CD4-positive, alpha-beta T cell treated with Interleukin-10 for 1 hour (primary cell): ENCODE results near the gene MRPS10.

ENCODE experiments used
- DNase-seq: peaks from one replicate; pipeline ENCODE4 v3.0.0-alpha.2; 2020

The MRPS10 gene

DNA sequence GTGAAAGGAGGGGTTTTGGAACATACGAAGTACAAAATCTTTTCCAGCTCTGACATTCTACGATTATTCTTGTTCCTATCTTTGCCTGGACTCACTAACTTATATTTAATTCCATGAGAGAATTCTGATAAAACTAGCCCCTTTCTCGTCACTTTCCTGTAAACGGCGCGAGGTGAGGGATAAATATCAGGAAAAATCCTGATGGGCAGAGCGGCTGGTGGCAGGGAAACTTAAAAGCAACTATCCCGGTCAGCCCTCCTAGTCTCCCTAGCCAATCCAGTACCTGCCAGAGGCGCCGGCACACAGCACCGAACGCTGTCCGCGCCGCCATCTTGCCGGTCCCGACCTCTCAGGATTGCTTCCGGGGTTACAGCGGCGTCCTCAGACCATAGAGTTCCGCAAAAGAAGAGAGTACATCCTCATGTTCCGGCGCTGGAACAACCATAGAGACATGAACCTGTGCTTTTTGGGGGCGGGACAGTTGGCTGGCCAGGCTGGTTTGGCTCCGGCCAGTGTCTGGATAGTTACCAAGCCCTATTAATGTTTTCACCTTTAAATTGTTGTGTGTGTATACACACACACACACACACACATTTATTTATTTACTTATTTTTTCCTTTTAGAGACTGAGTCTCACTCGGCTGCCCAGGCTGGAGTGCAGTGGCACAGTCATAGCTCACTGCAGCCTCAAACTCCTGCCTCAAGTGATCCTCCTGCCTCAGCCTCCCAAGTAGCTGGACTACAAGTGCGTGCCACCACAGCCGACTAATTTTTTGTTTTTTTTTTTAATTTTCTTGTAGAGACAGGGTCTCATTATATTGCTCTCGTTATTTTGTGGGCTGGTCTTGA is at the start of gene MRPS10:
Gene MRPS10, minus strand, starts transcription at position 343 of the 849 bp plus-strand sequence. Its CDS starts 12 bp downstream, at position 331.
- peak; percentile 94 for DNase-seq

DNA sequence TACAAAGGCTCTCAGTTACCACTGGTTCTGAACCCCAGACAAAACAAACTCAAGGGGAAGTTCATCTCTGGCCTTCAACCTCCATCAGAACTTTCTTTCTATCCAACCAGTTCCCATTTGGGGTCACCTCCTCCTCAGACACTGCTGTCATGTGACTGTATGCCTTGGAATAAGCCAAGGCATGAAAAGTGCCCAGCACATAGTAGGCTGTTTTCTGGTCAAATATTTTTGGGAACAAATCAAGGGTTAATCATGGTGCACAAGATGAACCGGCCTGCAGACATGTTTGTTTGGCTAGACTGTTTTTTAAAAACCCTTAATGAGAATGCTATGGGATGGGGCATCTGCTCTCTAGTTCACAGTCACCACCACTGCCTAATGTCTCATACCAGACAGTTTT is 48.9 kb upstream of the MRPS10 start:
- DNase-seq: no peak

DNA sequence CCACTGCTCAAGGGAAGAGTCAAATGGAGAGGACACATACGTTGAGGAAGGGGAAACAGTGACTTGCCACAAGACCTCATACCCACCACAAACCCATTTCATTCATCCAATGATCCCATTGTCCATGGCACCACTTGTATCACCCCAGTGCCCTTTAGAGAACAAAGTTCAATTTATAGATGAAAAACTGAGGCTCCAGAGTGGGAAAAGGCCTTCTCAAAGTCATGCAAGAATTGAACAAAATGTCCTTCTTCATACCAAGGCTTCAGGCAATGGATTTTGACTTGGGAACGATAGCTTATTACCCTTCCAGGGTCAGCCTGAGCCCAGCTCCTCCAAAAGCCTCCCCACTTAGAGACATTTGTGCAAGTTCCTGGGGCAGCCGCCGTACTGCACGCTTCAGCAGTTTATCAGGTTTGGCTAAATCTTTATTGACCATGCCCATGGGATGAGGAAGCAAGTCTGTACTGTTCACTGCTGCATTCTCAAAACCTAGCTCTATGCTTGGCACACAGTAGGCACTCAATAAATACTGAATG is 47.3 kb upstream of the MRPS10 start:
- no peak for DNase-seq

DNA sequence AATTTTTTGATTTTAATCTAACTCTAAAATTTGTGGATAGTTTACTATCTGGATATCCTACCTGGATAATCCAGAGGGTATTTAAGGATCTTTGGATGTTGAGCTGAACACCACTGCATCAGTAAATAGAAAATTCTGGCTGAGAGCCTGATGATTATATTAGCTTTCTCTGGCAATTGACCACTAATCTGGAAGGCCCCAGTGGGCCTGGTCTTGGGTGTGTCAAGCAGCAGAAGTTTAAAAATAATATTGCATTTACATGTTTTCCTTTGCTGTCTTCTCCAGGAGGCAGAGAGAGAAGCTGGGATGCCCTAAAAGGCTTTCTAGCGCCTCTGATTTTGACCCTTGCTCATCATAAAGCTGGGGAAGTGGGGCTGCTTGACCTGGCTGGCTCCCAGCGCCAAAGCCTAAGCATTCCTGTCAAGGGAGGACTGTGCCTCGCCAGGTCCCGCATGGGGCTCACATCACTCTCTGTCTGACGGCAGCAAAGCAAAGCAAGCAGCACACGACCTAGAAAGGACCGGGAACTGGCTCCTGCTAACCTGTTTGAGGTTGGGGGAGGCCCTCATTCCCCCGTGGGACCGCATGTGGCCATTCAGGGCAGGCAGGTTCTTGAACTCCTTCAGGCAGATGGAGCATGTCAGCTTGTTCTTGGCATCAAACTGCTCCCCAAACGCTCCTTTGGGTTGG is 46.6 kb upstream of the MRPS10 start:
- DNase-seq: no peak

DNA sequence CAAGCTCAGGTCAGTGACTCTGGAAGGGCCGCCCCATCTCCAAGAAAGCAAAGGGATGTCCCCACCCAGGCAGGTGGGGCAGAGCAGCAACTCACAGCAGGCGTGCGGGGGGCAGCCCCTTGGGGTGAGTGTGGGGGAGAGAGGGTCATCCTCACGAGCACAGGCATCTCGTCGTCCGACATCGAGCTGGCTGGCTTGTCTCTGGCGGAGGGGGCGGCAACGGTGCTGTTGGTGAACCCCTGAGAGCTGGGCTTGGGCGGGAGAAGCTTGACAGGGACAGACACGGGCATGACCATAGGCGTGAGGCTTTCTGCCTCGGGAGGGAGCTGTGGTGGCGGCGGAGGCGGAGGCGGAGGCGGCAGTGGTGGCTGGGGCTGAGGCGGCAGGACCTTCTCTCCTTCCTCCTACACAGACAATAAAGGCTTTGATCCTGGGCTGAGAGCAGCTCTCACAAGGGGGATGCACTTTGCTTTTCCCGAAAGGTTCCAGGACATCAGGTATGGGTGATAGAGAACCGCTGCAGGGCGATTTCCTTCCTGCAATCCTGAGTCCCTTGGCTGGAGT is 45.6 kb upstream of the MRPS10 start:
- no peak for DNase-seq

DNA sequence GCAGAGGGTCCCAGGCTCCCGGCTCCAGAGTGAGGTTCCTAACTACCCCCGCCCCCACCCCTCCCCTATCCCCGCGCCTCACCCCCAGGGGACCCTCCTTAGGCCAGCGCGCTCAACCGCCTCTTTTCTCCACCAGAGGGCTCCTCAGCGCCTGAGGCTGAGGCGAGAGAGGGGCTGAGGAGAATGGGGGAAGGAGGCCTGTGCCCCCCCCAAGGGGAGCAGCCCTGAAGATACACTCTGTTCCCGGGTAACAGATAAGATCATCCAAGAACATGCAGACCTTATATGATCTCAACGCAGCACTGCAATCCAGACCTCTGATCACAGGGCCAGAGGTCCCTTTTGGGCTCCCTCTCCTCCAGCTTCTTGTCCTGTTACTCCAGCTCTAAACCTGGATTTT is 43.3 kb upstream of the MRPS10 start:
- DNase-seq: peak; percentile 42

DNA sequence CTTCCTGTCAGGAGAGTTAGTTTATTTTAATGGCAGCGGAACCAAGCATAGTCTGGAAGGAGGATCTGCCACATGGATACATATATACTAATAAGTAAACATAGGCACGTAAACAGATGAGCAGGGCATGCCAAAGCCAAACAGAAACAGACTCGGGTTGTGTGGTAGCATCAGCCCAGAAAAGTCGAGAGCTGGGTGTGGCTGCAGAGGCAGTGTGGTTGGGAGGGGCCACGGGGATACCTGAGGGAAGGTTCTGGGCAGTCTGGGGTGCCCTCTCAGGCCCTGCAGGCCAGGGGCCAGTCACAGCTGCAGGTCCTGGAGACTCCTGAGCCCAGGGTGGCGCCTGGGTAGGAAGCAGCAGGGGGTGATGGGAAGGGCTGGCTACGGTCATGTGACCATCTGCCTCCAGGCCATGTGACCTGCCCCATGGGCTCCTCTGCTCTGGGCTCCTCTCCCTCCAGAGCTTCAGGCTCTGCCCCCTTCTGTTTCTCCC is 42.8 kb upstream of the MRPS10 start:
- no peak for DNase-seq

DNA sequence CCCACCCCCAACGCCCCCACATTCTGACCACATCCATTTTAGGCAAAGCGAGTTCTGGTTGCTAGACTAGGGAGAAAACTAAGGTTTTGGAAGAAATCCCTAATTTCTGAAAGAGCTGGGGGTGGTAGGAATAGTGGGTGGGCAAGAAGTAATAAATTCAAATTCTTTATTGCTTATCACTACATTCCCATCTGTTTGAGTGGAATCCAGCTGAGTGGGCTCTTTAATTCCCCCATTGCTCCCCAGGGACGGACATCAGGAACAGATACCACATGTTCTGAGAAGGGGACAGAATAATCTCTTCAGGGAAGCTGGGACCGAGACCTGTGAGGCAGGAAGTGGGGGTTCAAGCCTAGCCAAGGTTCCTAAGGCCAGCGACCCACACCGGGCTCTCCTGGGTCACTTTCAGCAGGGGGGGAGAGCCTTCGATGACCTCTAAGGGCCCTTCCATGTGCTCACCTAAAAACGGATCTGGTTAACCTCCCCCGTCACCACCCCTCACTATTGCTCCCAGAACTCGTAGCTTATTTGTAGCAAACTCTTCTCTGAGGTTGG is 42.3 kb upstream of the MRPS10 start:
- no peak for DNase-seq

DNA sequence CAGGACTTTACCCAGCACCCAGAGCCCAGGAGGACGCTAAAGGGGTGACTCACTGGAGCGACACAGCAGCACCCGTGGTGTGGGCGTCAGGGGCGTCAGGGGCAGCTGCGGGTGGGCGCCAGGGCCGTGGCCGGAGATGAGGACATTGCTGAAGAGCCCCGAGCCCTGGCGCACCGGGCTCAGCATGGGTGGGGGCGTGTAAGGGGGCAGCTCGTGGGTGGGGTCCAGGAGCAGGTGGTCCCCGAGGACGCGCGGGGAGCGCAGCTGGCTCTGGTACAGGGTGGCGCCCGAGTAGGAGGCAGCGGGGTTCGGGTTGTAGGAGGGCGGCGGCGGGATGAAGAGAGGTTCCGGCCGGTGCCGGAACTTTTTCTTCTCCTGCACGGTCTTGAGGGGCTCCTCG is 41.6 kb upstream of the MRPS10 start:
- DNase-seq: no peak

DNA sequence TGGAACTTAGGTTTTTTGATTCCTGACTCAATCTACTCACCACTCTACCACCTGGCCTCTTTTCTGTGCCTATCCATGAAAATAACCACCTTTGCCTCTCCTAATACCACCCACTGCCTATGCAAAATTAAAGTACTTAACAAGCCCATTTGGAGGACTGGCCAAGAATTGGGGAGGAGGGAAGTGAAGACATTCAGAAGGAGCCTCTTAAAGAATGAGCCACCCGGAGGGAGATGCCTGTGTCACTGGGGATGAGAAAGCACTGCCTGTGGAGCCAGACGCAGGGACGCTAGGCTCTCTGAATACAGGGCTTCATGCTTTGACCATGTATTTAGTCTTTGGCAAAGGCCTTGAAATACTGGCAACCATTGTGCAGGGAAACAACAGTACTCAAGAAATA is 40.0 kb upstream of the MRPS10 start:
- DNase-seq: no peak

DNA sequence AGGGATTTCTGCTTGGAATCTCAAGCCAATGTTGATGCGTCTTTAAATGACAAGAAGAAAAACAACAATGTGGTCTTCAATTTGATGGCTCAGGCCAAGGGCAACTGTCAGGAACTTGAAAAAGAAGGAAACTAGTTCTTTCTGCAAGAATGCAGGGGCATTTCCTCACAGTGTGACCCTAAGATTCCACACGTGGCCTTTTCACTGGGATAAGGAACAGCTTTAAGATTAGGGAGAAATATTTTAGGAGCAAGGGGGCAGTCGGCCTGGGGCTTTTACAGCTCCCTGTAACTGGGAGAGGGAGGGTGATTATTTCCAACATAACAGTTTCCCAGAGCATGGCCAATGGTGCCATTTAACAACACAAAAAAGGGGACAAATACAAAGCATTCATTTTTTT is 39.4 kb upstream of the MRPS10 start:
- no peak for DNase-seq

DNA sequence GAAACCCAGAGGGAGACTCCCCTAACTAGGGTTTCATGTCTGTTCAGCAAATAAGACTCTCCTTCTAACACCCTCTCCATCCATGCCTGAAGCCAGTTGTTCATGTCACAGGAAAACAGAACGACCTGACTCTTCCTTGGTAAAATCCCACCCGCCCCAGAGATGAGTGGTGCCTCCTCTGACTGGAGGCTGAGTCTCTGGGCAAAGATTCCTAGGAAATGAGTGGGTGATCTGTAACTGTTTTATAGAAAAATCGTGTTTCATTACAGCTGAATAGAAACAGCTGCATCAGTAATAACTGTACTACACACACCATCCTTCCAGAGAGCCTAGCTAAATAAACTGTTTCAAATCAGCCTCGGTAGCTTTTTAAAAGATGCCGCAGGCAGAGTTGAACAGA is 37.4 kb upstream of the MRPS10 start:
- no peak for DNase-seq

DNA sequence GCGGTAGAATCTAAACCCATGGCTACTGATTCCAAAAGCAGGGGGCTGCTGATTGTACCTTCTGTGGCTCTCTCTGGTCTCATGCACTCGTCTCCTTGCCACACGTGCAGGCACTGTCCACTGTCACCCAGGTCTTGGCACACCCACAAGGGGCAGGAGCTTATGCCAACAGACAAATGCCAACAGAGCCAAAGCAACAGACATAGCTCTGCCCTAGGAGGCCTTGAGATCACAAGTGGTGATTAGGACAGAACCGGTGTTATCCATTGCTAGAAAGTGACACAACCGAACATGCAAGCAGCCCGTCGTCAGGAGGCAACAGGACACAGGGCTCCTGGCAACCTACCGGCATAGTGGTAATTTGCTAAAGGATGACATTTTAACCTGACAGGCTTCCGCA is 36.8 kb upstream of the MRPS10 start:
- DNase-seq: no peak

DNA sequence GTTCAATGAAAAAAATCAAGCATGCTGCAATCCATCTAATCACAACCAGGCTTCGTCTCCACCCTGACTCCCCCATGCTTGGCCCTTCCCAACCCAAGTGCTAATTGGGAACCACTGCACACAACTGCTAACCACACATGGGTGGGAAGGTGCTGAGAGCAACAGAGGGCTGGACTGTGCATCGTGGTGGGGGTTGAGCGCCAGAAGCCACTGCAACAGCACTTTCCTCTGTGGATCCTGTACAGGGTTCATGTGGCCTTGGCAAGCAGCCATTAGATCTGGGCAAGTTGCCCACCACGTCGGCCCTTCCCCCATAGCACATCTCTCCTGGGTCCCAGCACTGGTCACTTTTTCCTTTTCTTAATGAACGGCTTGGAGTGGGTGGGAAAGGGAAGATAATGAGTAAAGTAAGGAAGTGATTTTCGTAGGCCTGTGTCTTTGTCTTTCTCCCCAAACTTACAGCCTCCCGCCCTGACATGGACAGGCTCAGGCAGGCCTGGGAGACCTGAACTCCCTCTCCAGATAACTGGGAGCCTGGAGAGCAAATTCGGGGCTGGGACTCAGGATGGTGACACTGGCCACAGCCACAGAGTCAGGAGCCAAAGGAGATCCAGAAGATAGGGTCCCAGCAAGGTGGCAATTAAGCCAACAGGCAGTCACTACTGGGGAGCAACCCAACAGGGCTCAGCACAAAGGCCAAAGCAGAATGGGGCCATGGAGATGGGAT is 34.4 kb upstream of the MRPS10 start:
- no peak for DNase-seq

DNA sequence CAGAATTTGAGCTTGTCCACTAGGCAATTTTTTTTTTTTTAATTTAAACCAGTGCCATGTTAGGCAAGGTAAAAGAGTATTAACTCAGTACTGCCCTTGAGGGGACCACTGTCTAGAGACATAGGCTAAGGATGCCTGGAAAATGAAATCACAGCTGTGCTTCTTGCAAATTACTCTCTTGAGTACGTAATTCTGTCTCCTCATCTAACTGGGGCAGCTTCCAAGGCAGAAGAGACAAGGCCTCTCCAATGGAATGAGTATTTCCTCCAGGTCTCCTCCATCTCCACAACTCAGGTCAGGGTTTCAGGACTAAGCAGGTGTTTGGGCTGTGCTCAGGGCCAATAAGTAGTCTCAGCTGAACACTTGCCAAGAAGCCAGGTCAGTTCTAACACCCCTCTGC is 33.8 kb upstream of the MRPS10 start:
- DNase-seq: no peak

DNA sequence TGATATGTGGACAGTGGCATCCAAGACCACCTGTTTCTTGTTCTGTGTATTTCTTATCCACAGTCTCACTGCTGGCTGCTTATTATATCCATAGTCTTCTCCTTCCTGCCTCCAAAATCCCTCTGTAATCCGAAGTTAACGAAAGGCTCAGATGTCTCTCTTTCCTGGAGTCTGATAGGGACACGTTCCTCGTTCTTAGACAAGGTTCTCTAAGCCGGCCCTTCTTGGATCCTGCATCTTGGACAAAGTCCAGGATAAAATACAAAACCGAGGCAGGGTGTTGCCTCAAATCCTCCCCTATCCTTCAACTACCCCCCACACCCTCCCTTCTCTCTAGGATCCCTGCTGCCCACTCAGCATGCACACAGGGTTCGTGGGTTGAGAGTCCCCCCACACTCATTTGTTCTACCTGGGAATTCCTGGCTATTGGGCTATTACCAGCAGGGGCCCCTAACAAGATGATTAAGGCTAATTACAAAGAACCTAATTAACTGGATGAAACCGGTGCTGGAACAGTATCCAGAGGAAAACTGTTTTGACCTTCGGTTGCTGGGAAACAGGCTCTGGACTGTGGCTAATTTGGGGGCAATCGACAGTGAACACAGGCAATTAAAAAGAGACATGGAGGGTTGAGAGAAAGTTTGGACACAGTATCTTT is 32.7 kb upstream of the MRPS10 start:
- DNase-seq: no peak

DNA sequence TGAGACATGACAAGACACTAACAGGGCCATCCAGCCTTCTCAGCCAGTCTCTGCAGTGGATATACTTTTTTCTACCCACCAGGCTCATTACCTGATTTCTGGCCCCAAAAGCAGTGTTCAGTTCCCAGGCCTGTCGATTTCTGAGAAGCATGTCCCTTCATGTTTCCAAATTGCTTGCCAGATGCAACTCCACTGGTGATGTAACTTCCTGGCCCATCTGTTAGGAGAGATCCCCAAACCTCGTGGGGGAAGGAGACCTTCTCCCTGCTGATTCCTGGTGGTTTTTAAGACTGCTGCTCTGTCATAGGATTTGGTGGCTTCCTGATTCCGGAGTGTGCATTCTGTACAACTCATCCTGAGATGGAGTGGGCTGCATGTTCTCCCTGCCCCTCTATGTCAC is 31.6 kb upstream of the MRPS10 start:
- no peak for DNase-seq

DNA sequence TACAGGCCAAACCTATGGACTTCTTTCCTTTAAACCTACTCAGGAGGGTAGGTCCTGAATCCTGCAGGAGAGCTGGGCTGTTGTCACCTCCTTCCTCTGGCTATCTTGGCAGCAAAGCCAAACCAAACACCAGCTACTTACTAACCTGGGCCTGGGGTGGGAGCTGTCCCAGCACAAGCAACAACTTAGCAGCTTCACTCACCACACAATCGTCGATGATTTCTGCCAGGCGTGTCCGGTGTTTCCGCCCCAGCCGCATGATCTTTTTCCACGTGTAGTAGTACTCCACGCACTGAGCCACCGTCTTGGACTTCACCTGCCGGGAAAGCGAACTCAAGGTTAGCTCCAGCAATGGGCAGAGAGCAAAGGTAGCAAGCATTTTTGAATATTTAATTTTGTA is 25.4 kb upstream of the MRPS10 start:
- DNase-seq: no peak

DNA sequence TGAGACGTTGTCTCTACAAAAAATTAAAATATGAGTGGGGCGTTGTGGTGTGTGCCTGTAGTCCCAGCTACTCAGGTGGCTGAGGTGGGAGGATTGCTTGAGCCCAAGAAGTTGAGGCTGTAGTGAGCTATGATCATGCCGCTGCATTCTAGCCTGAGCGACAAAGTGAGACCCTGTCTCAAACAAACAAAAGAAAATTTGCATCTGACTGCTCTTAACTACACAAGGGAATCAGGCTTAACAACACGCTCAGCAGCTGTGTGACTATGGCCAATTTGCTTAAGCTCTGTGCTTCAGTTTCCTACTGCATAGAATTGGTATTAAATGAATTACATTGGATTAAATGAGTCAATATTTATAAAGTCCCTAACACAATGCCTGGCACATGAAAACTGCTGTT is 24.3 kb upstream of the MRPS10 start:
- no peak for DNase-seq

DNA sequence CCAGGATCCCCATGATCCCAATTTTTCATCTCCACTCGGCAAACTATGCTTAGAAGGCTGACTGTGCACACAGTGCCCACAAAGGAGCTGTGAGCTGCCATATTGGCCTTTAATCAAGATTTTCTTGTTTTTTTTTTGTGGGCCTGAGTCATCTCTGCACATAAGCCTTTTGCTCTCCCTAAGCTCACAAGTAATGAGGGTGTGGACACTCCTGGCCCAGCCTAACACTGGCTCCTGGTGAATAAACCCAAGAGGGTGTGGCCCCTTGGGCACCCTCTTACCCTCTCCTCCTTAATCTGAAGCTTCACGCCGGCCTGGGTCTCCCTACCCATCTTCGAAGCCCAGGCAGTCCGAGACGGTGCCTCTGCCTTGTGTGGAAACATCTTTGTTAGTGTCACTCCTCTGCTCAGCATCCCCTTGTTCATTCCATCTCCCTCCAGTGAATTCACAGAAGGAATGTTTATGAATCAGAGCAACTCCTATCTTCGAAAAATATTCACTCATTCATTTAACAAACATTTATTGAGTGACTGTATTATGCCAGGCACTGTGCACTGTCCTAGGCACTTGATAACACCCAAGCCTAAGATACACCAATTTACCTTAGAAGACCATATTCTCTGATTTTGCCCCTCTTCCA is 22.2 kb upstream of the MRPS10 start:
- DNase-seq: no peak

DNA sequence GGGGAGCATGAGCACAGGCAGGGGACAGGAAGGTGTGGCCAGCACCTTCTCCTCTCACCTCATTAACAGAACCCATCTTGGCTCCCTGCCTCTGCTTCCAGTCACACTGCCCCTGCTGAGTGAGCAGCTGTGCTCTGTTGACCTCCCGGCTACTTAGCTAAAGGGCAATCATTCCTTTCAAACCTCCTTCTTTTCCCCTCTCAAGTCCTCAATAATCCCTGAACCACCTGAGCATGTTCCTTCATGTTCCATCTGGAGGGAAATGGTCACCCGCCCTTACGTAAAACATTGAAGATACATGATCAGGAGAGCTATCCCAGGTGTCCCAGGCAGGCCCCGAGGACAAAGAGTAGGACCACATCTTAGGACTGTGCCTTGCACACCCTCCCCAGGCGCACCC is 21.7 kb upstream of the MRPS10 start:
- no peak for DNase-seq

DNA sequence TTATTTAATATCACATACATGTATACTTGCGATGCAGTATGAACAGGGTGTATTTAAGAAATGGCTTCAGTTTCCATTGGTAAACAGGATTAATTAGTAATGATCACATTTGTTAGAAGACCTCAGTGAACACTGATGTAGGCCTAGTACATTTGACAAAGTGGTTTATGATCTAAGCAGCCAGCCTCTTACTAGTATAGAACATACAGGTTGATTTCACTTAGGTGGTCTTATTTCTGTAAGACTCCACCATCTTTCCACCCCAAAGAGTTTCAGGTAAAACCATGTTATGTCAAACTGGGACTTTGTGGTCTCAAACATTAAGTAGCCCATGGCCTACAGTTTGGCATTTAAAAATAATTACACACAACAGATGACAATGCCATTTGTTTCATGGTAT is 20.2 kb upstream of the MRPS10 start:
- DNase-seq: no peak
